CD4-positive, alpha-beta T cell (primary cell): ENCODE measurements around the gene SHF. TPM values are rescaled to one million over a fixed set of nuclear protein-coding genes. Genes with fewer than 3 reads are reported as not detected.

Experiments used
- ATAC-seq: fragments of 200-7000 bp; cut with Tn5 transposase; one replicate; pipeline ENCODE4 v1.10.0; 2022; ENCODE audit warnings: mild to moderate bottlenecking; ENCODE audit not compliant: poor library complexity
- CTCF ChIA-PET: fragments of 350-600 bp; sonication (Branson Sonifier 250); formaldehyde crosslinking; loops from one replicate; lab custom pipeline; 2021; ENCODE audit warnings: antibody characterized with exemption, inconsistent platforms; lab: Charles Lee
- POLR2A ChIA-PET: fragments of 350-600 bp; sonication (Branson Sonifier 250); formaldehyde crosslinking; loops from one replicate; lab custom pipeline; 2021; ENCODE audit warnings: antibody characterized with exemption, inconsistent platforms; lab: Charles Lee
- DNase-seq, 14 experiments: peaks; one replicate each; pipeline ENCODE4 v3.0.0-alpha.2; 2013 to 2020; ENCODE audit warnings: mixed read lengths in 2 of 14
- H3K27ac ChIP-seq, 2 donors: one replicate each; pipeline versions ENCODE4 v1.5.1 to v1.7.0; 2013; ENCODE audit warnings: low read length in 2 of 2, low read depth in 1 of 2, mild to moderate bottlenecking in 1 of 2
- H3K27me3 ChIP-seq, 2 experiments: 1 replicate in 1 of 2; 2 replicates in 1 of 2; pipeline versions ENCODE4 v1.6.1 to v1.7.0; 2013; ENCODE audit warnings: low read length in 2 of 2, control low read depth in 1 of 2, mild to moderate bottlenecking in 1 of 2, moderate library complexity in 1 of 2; ENCODE audit not compliant: insufficient read depth in 2 of 2, control insufficient read depth in 1 of 2
- H3K36me3 ChIP-seq: one replicate; pipeline ENCODE4 v1.6.1; 2013; ENCODE audit warnings: low read length, control low read depth; ENCODE audit not compliant: insufficient read depth
- H3K4me1 ChIP-seq: one replicate; pipeline ENCODE4 v1.6.1; 2013; ENCODE audit warnings: low read length, control low read depth; ENCODE audit not compliant: insufficient read depth
- H3K4me3 ChIP-seq: one replicate; pipeline ENCODE4 v1.5.1; 2013; ENCODE audit warnings: mild to moderate bottlenecking, low read length, moderate library complexity
- H3K9me3 ChIP-seq, 2 experiments: 1 replicate in 1 of 2; 2 replicates in 1 of 2; pipeline versions ENCODE4 v1.6.1 to v1.7.0; 2013; ENCODE audit warnings: low read length in 2 of 2, mild to moderate bottlenecking in 2 of 2, control low read depth in 1 of 2, moderate library complexity in 1 of 2; ENCODE audit not compliant: control insufficient read depth in 1 of 2, insufficient read depth in 1 of 2
- H3K27ac Mint-ChIP-seq: one replicate; pipeline ENCODE4 v1.8.0; 2020; ENCODE audit warnings: mixed read lengths
- H3K27me3 Mint-ChIP-seq: one replicate; pipeline ENCODE4 v1.8.0; 2021; ENCODE audit warnings: mixed read lengths
- H3K36me3 Mint-ChIP-seq: one replicate; pipeline ENCODE4 v1.8.0; 2021; ENCODE audit warnings: low read depth, mixed read lengths
- H3K4me1 Mint-ChIP-seq: one replicate; pipeline ENCODE4 v1.8.0; 2021; ENCODE audit warnings: low read depth, mixed read lengths
- H3K4me3 Mint-ChIP-seq: one replicate; pipeline ENCODE4 v1.8.0; 2020; ENCODE audit warnings: mild to moderate bottlenecking, mixed read lengths
- H3K9me3 Mint-ChIP-seq: one replicate; pipeline ENCODE4 v1.8.0; 2020; ENCODE audit warnings: mixed read lengths
- intact Hi-C, 2 experiments: fragments of 100-400 bp; cut with DNase I in 1 of 2; cut with micrococcal nuclease in 1 of 2; formaldehyde crosslinking; loops; one replicate each; pipeline versions ENCODE4 v1.15.1 to v1.9.0; 2023 to 2025; cut with DNase I, micrococcal nuclease
- total RNA-seq, 174 experiments: library from RNA in 2 of 174; stranded (reverse) in 2 of 174; gene quantifications; one replicate each; pipeline ENCODE4 v1.2.3 and lab custom pipeline; 2021 to 2026
- TF ChIP-seq, protein P1 (sequence below): fragments of 200-600 bp; IDR thresholded peaks from one replicate; pipeline ENCODE4 v1.8.0; 2022; ENCODE audit warnings: antibody characterized with exemption, mild to moderate bottlenecking

The SHF gene
- total RNA-seq, 2 experiments from 2014 or later, result 3.7 to 3.9 TPM

DNA sequence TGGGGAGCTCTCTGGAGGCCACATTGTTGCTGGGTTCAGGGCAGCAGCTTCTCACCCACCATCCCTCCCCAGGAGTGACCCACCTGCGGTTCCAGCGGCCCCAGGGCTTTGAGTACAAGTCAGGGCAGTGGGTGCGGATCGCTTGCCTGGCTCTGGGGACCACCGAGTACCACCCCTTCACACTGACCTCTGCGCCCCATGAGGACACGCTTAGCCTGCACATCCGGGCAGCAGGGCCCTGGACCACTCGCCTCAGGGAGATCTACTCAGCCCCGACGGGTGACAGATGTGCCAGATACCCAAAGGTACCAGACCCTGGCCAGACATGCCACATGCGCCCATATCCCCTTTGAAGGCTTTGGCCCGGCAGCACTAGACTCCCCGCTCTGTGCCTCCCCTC, 26.1 kb downstream of the SHF start:
- no peaks in the 10 kb centered on the region for H3K36me3 Mint-ChIP-seq
- Histone ChIP-seq H3K4me1 (peaks cover 22% of the 10 kb centered on the region), H3K27ac (no peak overlapping the region), H3K9me3 (no peaks in the 10 kb centered on the region), H3K36me3 (no peaks in the 10 kb centered on the region), H3K4me3 (no peak overlapping the region), H3K27me3 (no peaks in the 10 kb centered on the region)
- intact Hi-C loops, result loop anchor here in 1 of 2 experiments (2.0 to 10.0 kb wide), 3 partner anchors 237 to 453 kb away; partner anchors contain the start of gene BLOC1S6
- H3K4me3 Mint-ChIP-seq, result no peak overlapping the region
- TF ChIP-seq, protein P1, sequence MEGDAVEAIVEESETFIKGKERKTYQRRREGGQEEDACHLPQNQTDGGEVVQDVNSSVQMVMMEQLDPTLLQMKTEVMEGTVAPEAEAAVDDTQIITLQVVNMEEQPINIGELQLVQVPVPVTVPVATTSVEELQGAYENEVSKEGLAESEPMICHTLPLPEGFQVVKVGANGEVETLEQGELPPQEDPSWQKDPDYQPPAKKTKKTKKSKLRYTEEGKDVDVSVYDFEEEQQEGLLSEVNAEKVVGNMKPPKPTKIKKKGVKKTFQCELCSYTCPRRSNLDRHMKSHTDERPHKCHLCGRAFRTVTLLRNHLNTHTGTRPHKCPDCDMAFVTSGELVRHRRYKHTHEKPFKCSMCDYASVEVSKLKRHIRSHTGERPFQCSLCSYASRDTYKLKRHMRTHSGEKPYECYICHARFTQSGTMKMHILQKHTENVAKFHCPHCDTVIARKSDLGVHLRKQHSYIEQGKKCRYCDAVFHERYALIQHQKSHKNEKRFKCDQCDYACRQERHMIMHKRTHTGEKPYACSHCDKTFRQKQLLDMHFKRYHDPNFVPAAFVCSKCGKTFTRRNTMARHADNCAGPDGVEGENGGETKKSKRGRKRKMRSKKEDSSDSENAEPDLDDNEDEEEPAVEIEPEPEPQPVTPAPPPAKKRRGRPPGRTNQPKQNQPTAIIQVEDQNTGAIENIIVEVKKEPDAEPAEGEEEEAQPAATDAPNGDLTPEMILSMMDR, result no peak
- POLR2A ChIA-PET, result interaction anchor here (4.9 kb wide), 1 partner anchor 39 kb away, joined by 36 read pairs; no protein-coding TSS in a partner anchor
- CTCF ChIA-PET, result interaction anchor here (1.6 kb wide), 1 partner anchor 44 kb away, joined by 6 read pairs; no protein-coding TSS in a partner anchor
- no peak for DNase-seq
- H3K27ac Mint-ChIP-seq, result no peak overlapping the region
- H3K4me1 Mint-ChIP-seq, result peaks cover 15% of the 10 kb centered on the region
- no peak for ATAC-seq
- no peaks in the 10 kb centered on the region for H3K27me3 Mint-ChIP-seq
- no peaks in the 10 kb centered on the region for H3K9me3 Mint-ChIP-seq

DNA sequence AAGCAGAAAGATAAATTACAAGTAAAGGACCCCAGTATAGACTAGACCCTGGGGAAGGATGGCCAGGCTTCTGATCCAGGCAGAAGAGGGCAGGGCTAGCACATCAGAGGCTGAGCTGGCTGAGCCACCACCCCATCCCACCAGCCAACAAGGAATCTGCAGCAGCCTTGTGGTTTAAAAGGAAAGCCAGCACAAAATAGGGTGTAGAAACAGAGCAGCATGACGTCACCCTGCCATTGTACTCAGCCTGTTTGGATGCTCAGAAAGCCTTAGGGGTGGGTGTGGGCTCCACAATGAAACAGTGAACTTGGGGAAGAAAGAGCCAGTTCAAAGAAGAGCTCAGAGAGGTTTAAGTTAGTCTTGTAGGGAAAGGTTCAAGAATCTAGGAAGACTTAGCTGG, 29.8 kb downstream of the SHF start:
- Mint-ChIP-seq H3K27ac (no peak overlapping the region), H3K4me1 (no peaks in the 10 kb centered on the region), H3K36me3 (no peaks in the 10 kb centered on the region), H3K9me3 (no peaks in the 10 kb centered on the region), H3K4me3 (no peak overlapping the region), H3K27me3 (no peaks in the 10 kb centered on the region)
- Histone ChIP-seq H3K4me3 (no peak overlapping the region), H3K9me3 (no peaks in the 10 kb centered on the region), H3K4me1 (peaks cover under 1% of the 10 kb centered on the region), H3K27me3 (no peaks in the 10 kb centered on the region), H3K27ac (no peak overlapping the region), H3K36me3 (no peaks in the 10 kb centered on the region)
- POLR2A ChIA-PET, result no interaction called here
- no peak for DNase-seq
- TF ChIP-seq, protein P1, result no peak
- no peak for ATAC-seq
- intact Hi-C loops, result no loop called here
- CTCF ChIA-PET, result interaction anchor here (0.9 kb wide), 1 partner anchor 40 kb away, joined by 4 read pairs; no protein-coding TSS in a partner anchor

DNA sequence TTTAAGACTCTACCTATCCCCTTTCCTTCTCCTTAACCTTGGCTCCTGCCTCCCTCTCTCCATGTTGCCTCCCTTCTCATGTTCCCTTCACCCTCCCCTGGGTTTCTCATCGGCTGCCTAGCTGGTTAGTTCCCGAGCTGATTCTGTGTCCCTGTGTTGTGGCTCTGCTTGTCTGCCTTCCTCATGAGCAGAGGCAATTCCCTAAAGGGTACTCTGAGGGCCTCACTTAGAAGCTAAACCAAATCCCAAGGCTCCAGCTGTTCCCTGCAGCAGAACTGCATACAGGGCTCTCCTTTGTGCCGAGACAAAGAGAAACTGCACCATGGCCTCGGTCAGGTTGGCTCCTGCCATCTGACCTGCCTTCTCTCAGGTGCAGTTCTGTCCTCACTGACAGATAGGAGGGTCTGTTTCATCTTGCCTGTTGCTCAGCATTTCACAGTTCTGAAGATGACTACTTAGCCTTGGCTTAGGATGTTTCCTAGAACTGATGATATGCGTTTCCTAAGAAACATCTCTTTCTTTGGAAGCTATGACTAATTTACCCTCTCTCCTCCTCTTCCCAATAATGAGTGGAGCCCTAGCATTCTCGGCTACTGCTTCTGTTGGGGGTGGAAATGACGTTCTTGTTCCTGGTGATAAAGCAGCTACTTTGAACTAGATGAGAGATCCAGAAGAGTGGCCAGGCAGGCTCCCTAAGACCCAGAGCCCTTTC, 30.9 kb downstream of the SHF start:
- H3K4me1 Mint-ChIP-seq, result no peaks in the 10 kb centered on the region
- no peaks in the 10 kb centered on the region for H3K27me3 ChIP-seq
- H3K36me3 ChIP-seq, result no peaks in the 10 kb centered on the region
- no peaks in the 10 kb centered on the region for H3K4me1 ChIP-seq
- TF ChIP-seq, protein P1, result no peak
- H3K9me3 Mint-ChIP-seq, result no peaks in the 10 kb centered on the region
- no peak overlapping the region for H3K4me3 Mint-ChIP-seq
- ChIA-PET CTCF (no interaction called here), POLR2A (no interaction called here)
- H3K27ac ChIP-seq, result no peak overlapping the region
- no peaks in the 10 kb centered on the region for H3K36me3 Mint-ChIP-seq
- H3K27me3 Mint-ChIP-seq, result no peaks in the 10 kb centered on the region
- H3K4me3 ChIP-seq, result no peak overlapping the region
- H3K27ac Mint-ChIP-seq, result no peak overlapping the region
- no peaks in the 10 kb centered on the region for H3K9me3 ChIP-seq
- DNase-seq (no peak), ATAC-seq (no peak)
- intact Hi-C loops, result loop anchor here in 1 of 2 experiments (1.0 kb wide), 1 partner anchor 104 kb away; no protein-coding TSS in a partner anchor
